Breast epithelium (tissue), 3 donors: ENCODE measurements around the gene NR2F1.

Source experiments
- POLR2A ChIP-seq: fragments of 450-650 bp; IDR thresholded peaks from one replicate; pipeline ENCODE4 v1.6.1; 2016; ENCODE audit warnings: antibody characterized with exemption, mild to moderate bottlenecking, moderate library complexity
- POLR2AphosphoS5 ChIP-seq, 3 donors: sonication (generic); formaldehyde crosslinking; IDR thresholded peaks; one replicate each; pipeline ENCODE4 v1.6.1; 2017; ENCODE audit warnings: antibody characterized with exemption in 3 of 3
- TF ChIP-seq, protein P1 (sequence below), 3 donors: fragments of 450-650 bp; IDR thresholded peaks; one replicate each; pipeline ENCODE4 v1.5.1; 2016 to 2017; ENCODE audit warnings: antibody characterized with exemption in 3 of 3, mild to moderate bottlenecking in 3 of 3, moderate library complexity in 3 of 3

DNA sequence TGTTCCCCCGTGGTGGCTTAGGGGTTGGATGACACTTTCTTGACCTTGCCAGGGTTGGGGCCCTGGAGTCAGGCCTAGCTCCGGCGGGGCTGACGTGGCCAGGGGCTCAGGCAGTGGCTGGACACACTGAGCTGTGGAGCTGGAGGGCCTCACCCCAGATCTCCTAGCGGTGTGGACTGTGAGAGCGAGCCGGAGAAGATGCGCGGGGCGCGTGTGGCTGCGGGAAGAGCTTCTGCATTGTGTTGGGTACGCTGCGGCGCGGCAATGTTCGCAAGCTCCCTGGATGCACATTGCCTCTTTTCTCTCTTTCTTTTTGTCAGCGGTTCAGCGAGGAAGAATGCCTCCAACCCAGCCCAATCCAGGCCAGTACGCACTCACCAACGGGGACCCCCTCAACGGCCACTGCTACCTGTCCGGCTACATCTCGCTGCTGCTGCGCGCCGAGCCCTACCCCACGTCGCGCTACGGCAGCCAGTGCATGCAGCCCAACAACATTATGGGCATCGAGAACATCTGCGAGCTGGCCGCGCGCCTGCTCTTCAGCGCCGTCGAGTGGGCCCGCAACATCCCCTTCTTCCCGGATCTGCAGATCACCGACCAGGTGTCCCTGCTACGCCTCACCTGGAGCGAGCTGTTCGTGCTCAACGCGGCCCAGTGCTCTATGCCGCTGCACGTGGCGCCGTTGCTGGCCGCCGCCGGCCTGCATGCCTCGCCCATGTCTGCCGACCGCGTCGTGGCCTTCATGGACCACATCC lies 4.8 kb downstream of the NR2F1 start:
- no peak for TF ChIP-seq POLR2AphosphoS5 (IDR thresholded peaks at IDR 0.05)
- TF ChIP-seq, protein P1, sequence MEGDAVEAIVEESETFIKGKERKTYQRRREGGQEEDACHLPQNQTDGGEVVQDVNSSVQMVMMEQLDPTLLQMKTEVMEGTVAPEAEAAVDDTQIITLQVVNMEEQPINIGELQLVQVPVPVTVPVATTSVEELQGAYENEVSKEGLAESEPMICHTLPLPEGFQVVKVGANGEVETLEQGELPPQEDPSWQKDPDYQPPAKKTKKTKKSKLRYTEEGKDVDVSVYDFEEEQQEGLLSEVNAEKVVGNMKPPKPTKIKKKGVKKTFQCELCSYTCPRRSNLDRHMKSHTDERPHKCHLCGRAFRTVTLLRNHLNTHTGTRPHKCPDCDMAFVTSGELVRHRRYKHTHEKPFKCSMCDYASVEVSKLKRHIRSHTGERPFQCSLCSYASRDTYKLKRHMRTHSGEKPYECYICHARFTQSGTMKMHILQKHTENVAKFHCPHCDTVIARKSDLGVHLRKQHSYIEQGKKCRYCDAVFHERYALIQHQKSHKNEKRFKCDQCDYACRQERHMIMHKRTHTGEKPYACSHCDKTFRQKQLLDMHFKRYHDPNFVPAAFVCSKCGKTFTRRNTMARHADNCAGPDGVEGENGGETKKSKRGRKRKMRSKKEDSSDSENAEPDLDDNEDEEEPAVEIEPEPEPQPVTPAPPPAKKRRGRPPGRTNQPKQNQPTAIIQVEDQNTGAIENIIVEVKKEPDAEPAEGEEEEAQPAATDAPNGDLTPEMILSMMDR (IDR thresholded peaks at IDR 0.05), result no peak
- no peak for TF ChIP-seq POLR2A
